Endothelial cell of umbilical vein (primary cell): ENCODE data around the gene ADGRB2. TPM values are rescaled to one million over a fixed set of nuclear protein-coding genes. Genes with fewer than 3 reads are reported as not detected.

Experiments used
- BruUV-seq: library from RNA; stranded (reverse); fragments of 400-500 nt; replicated peaks from 2 replicates; lab custom pipeline; 2021; lab: Mats Ljungman, UMichigan
- CTCF ChIA-PET: fragments of 300-600, 350-600 bp; sonication (Branson Sonifier 250); formaldehyde crosslinking; loops from one replicate; lab custom pipeline; 2021; ENCODE audit warnings: antibody characterized with exemption, inconsistent platforms; lab: Charles Lee
- POLR2A ChIA-PET: fragments of 300-600, 350-600 bp; sonication (Branson Sonifier 250); formaldehyde crosslinking; loops from one replicate; lab custom pipeline; 2021; ENCODE audit warnings: antibody characterized with exemption, inconsistent platforms; lab: Charles Lee
- DNase-seq: peaks from one replicate; pipeline ENCODE4 v3.0.0-alpha.2; 2011; ENCODE audit warnings: low read depth, low spot score
- FAIRE-seq: peaks from 2 replicates; lab custom pipeline; 2011; peaks lifted over from hg19 to GRCh38; lab: Jason Lieb, UNC
- H2AFZ ChIP-seq: 2 replicates; pipeline ENCODE4 v1.6.0; 2012; ENCODE audit warnings: low read depth, low read length, control low read depth, inconsistent platforms
- H3K27ac ChIP-seq: 2 replicates; pipeline ENCODE4 v1.5.1; 2011; ENCODE audit warnings: low read depth, mild to moderate bottlenecking, control low read depth, low read length, moderate library complexity; ENCODE audit not compliant: insufficient read depth
- H3K27me3 ChIP-seq, 2 experiments: 2 replicates each; pipeline versions ENCODE4 v1.6.0 to v1.6.1; 2011; ENCODE audit warnings: low read length in 2 of 2, mixed read lengths in 1 of 2; ENCODE audit not compliant: control insufficient read depth in 2 of 2, insufficient read depth in 2 of 2
- H3K36me3 ChIP-seq, 2 experiments: 2 replicates in 1 of 2; 3 replicates in 1 of 2; pipeline ENCODE4 v1.5.1; 2011; ENCODE audit warnings: low read length in 2 of 2, mild to moderate bottlenecking in 1 of 2, moderate library complexity in 1 of 2; ENCODE audit not compliant: control insufficient read depth in 2 of 2, insufficient read depth in 2 of 2; ENCODE audit errors: extremely low read depth in 1 of 2
- H3K4me1 ChIP-seq: 3 replicates; pipeline ENCODE4 v1.5.1; 2011; ENCODE audit warnings: mild to moderate bottlenecking, low read length; ENCODE audit not compliant: control insufficient read depth, insufficient read depth; ENCODE audit errors: extremely low read depth
- H3K4me2 ChIP-seq: 2 replicates; pipeline ENCODE4 v1.6.1; 2011; ENCODE audit warnings: low read length, control low read depth, mixed read lengths; ENCODE audit not compliant: insufficient read depth
- H3K4me3 ChIP-seq, 3 experiments: fragments of 200-600 bp in 1 of 3; sonication (generic), shearing (Covaris generic) in 1 of 3; replicated peaks in 1 of 3; 2 replicates each; pipeline ENCODE4 v1.5.1; 2011 to 2016; ENCODE audit warnings: control low read depth in 3 of 3, low read length in 3 of 3, mild to moderate bottlenecking in 2 of 3, inconsistent platforms in 1 of 3, low read depth in 1 of 3, moderate library complexity in 1 of 3; ENCODE audit not compliant: insufficient read depth in 1 of 3
- H3K79me2 ChIP-seq: 2 replicates; pipeline ENCODE4 v1.6.0; 2012; ENCODE audit warnings: low read length, inconsistent platforms; ENCODE audit not compliant: control insufficient read depth, insufficient read depth
- H3K9ac ChIP-seq: replicated peaks from 2 replicates; pipeline ENCODE3; 2011; ENCODE audit warnings: low read length, control low read depth; ENCODE audit not compliant: insufficient read depth; ENCODE audit errors: extremely low read depth
- H3K9me1 ChIP-seq: replicated peaks from 3 replicates; pipeline ENCODE4 v1.6.0; 2011; ENCODE audit warnings: mild to moderate bottlenecking, low read length; ENCODE audit not compliant: control insufficient read depth, insufficient read depth; ENCODE audit errors: extremely low read depth
- H3K9me3 ChIP-seq: replicated peaks from 2 replicates; pipeline ENCODE4 v1.5.1; 2012; ENCODE audit warnings: low read length, inconsistent platforms; ENCODE audit not compliant: control insufficient read depth, insufficient read depth
- H4K20me1 ChIP-seq: replicated peaks from 2 replicates; pipeline ENCODE3; 2011; ENCODE audit warnings: mild to moderate bottlenecking, low read length; ENCODE audit not compliant: control insufficient read depth, insufficient read depth; ENCODE audit errors: extremely low read depth
- EZH2 ChIP-seq: IDR thresholded peaks from 2 replicates; pipeline ENCODE4 v1.6.1; 2012; ENCODE audit warnings: borderline replicate concordance, low read depth, mild to moderate bottlenecking, moderate library complexity, low read length, inconsistent platforms; ENCODE audit not compliant: severe bottlenecking
- FOS ChIP-seq: IDR thresholded peaks from 2 replicates; pipeline ENCODE4 v1.6.1; 2011; ENCODE audit warnings: mild to moderate bottlenecking, low read length, moderate library complexity, borderline replicate concordance; ENCODE audit not compliant: insufficient read depth
- GATA2 ChIP-seq: IDR thresholded peaks from 2 replicates; pipeline ENCODE4 v1.7.0; 2011; ENCODE audit warnings: low read depth, mild to moderate bottlenecking, moderate library complexity, mixed read lengths, low read length; ENCODE audit not compliant: insufficient read length, insufficient read depth
- JUN ChIP-seq: IDR thresholded peaks from 2 replicates; pipeline ENCODE4 v1.6.1; 2011; ENCODE audit warnings: borderline replicate concordance, low read depth; ENCODE audit not compliant: insufficient read length, insufficient read depth
- MYC ChIP-seq: IDR thresholded peaks from one replicate; pipeline ENCODE4 v1.6.1; 2011; ENCODE audit warnings: mild to moderate bottlenecking, low read depth, low read length
- POLR2A ChIP-seq: IDR thresholded peaks from 2 replicates; pipeline ENCODE4 v1.6.1; 2012; ENCODE audit warnings: low read depth, mild to moderate bottlenecking, control low read depth, low read length
- POLR2AphosphoS5 ChIP-seq: IDR thresholded peaks from 2 replicates; pipeline ENCODE4 v1.6.1; 2012; ENCODE audit warnings: low read depth, mild to moderate bottlenecking, control low read depth, low read length, moderate library complexity; ENCODE audit not compliant: insufficient read depth
- dilution Hi-C: fragments of 300-500 bp; cut with MboI; formaldehyde crosslinking; loops from one replicate; pipeline ENCODE4 v1.15.0; 2019; ENCODE audit warnings: low sequenced_read_pairs; ENCODE audit not compliant: extremely low pct_ligation_motif_present
- intact Hi-C: fragments of 100-400 bp; cut with micrococcal nuclease; formaldehyde crosslinking; loops from one replicate; pipeline ENCODE4 v1.10.0; 2022
- polyA plus RNA-seq, 4 experiments: library from polyadenylated mRNA; depleted of rRNA in 3 of 4; stranded (reverse) in 3 of 4; unstranded in 1 of 4; fragments of >200 nt; gene quantifications; 2 replicates each; pipeline versions ENCODE4 v1.2.1 to v1.2.3, GENCODE V29; 2011 to 2012; ENCODE audit warnings: missing spikeins in 1 of 4
- total RNA-seq: library from RNA; stranded (reverse); gene quantifications from 2 replicates; pipeline ENCODE4 v1.2.3, GENCODE V29; 2021
- TF ChIP-seq, protein P1 (sequence below), 2 donors: IDR thresholded peaks; 1 replicate in 1 of 2; 2 replicates in 1 of 2; pipeline ENCODE4 v1.5.1; 2011; ENCODE audit warnings: low read length in 2 of 2, mild to moderate bottlenecking in 2 of 2, moderate library complexity in 2 of 2, control low read depth in 1 of 2, inconsistent platforms in 1 of 2, low read depth in 1 of 2; ENCODE audit not compliant: insufficient read depth in 1 of 2; ENCODE audit errors: extremely low read depth in 1 of 2
- TF ChIP-seq, protein P2 (sequence below): IDR thresholded peaks from 2 replicates; pipeline ENCODE4 v1.6.1; 2011; ENCODE audit not compliant: insufficient read depth, insufficient read length

The ADGRB2 gene
- total and polyA plus RNA-seq, 2 donors (not counting 3 experiments of a cell fraction or from before 2014, with no cell fraction given) = 1.3 to 1.5 TPM

DNA sequence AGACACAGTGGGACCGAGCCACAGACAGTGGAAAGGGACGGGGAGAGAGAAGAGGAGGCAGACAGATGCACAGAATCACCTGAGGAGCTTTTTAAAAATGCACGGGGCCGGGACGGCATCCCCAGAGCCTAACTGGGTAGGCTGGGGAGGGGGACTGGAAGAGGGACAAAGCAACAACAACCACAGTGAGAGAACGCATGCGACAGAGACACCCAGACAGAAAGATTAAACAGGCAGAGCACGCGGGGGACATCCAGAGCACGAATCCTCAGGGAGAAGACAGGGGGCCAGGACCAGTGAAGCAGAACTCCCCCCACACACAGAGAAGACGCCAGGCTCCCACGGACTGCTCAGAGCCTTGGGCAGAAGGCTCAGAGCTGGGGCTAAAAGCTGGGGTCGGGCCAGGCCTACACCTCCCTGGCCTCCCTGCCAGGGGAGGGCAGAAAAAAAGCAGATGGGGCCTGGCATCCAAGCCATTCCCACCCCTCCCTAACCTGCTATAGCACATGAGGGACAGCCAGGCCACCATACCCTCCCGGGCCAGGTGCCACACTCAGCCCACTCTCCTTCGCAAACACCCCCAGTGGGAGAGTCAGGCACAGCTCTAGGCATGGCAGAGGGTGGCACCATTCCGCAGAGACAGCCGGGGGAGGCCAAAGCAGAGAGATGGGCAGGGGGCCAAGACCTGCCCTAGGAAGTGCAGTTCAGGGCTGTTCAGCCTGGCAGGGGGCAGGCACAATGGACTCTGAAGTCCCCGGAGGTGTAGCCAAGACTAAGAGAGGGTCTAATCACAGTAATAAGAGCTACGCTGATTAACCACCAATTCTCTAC lies 30.5 kb downstream of the ADGRB2 start:
- POLR2A ChIA-PET = no interaction called here

More for the DNA sequence above, 30.5 kb downstream of the ADGRB2 start:
- FAIRE-seq (no peak), DNase-seq (no peak)
- dilution Hi-C loops (no loop called here), intact Hi-C loops (no loop called here)
- no peaks in the 10 kb centered on the region for H3K36me3 ChIP-seq
- no peak overlapping the region for H2AFZ ChIP-seq
- H3K27me3 ChIP-seq = no peaks in the 10 kb centered on the region
- no TSS peak for BruUV-seq
- no peak overlapping the region for H3K9ac ChIP-seq
- no peaks in the 10 kb centered on the region for H4K20me1 ChIP-seq
- TF ChIP-seq, protein P1, sequence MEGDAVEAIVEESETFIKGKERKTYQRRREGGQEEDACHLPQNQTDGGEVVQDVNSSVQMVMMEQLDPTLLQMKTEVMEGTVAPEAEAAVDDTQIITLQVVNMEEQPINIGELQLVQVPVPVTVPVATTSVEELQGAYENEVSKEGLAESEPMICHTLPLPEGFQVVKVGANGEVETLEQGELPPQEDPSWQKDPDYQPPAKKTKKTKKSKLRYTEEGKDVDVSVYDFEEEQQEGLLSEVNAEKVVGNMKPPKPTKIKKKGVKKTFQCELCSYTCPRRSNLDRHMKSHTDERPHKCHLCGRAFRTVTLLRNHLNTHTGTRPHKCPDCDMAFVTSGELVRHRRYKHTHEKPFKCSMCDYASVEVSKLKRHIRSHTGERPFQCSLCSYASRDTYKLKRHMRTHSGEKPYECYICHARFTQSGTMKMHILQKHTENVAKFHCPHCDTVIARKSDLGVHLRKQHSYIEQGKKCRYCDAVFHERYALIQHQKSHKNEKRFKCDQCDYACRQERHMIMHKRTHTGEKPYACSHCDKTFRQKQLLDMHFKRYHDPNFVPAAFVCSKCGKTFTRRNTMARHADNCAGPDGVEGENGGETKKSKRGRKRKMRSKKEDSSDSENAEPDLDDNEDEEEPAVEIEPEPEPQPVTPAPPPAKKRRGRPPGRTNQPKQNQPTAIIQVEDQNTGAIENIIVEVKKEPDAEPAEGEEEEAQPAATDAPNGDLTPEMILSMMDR (IDR thresholded peaks at IDR 0.05; ENCODE audit: extremely low read depth in 1 of 2, insufficient read depth in 1 of 2, low read depth in 1 of 2, low read length in 2 of 2) = no peak
- TF ChIP-seq POLR2AphosphoS5 (no peak), JUN (no peak), POLR2A (no peak), FOS (no peak), GATA2 (no peak), EZH2 (no peak), MYC (no peak)
- TF ChIP-seq, protein P2, sequence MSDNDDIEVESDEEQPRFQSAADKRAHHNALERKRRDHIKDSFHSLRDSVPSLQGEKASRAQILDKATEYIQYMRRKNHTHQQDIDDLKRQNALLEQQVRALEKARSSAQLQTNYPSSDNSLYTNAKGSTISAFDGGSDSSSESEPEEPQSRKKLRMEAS = no peak
- H3K79me2 ChIP-seq = no peaks in the 10 kb centered on the region
- H3K4me1 ChIP-seq = no peaks in the 10 kb centered on the region
- CTCF ChIA-PET = interaction anchor here (0.6 to 3.0 kb wide), 7 partner anchors 10 to 64 kb away, joined by 3 to 36 read pairs (median 4); no protein-coding TSS in a partner anchor
- no peak overlapping the region for H3K27ac ChIP-seq
- no peak overlapping the region for H3K4me2 ChIP-seq
- no peaks in the 10 kb centered on the region for H3K9me3 ChIP-seq
- H3K4me3 ChIP-seq = no peak overlapping the region
- H3K9me1 ChIP-seq = no peaks in the 10 kb centered on the region
